Activated CD8-positive, alpha-beta memory T cell treated with anti-CD3 and anti-CD28 coated beads for 48 hours (primary cell): Measurements from ENCODE around the gene ENDOU.

Source experiments
- DNase-seq, 3 experiments: peaks; one replicate each; pipeline ENCODE4 v3.0.0-alpha.2; 2020; ENCODE audit warnings: low read depth in 2 of 3, low spot score in 2 of 3

The ENDOU gene

GRCh38 chr12:47725091-47725772, at the start of gene ENDOU:
TSS of gene ENDOU (minus strand) at chr12:47725490. CDS start at chr12:47725413, 77 bp downstream.
- no peak for DNase-seq

GRCh38 chr12:47774663-47775062, 49.4 kb upstream of the ENDOU start:
- DNase-seq: no peak

GRCh38 chr12:47773858-47774580, 48.7 kb upstream of the ENDOU start:
- DNase-seq: no peak

- DNase-seq: peak in 1 of 3 experiments; percentile 43
These were observed 48.0 kb upstream of the ENDOU start, which contains the start of gene SLC48A1 for GRCh38 chr12:47773062-47773857. TSS of gene SLC48A1 (plus strand) at chr12:47773238. CDS start at chr12:47773305, 67 bp downstream.

- no peak for DNase-seq
These were observed 47.4 kb upstream of the ENDOU start for GRCh38 chr12:47772738-47773061.

- no peak for DNase-seq
These were observed 46.9 kb upstream of the ENDOU start for GRCh38 chr12:47772094-47772660.

GRCh38 chr12:47771304-47771703, 46.0 kb upstream of the ENDOU start:
- DNase-seq: no peak

- no peak for DNase-seq
These were observed 44.9 kb upstream of the ENDOU start for GRCh38 chr12:47770086-47770726.

GRCh38 chr12:47769234-47770085, 44.2 kb upstream of the ENDOU start:
- DNase-seq: no peak

GRCh38 chr12:47768323-47768811, 43.1 kb upstream of the ENDOU start:
- no peak for DNase-seq

GRCh38 chr12:47767216-47767724, 42.0 kb upstream of the ENDOU start:
- peak in 1 of 3 experiments; percentile 36 for DNase-seq

- DNase-seq: no peak
These were observed 41.4 kb upstream of the ENDOU start for GRCh38 chr12:47766502-47767215.

GRCh38 chr12:47763481-47764346, 38.4 kb upstream of the ENDOU start:
- no peak for DNase-seq

- DNase-seq: no peak
These were observed 37.7 kb upstream of the ENDOU start for GRCh38 chr12:47762850-47763465.

- DNase-seq: peak in 1 of 3 experiments; percentile 52
These were observed 33.8 kb upstream of the ENDOU start, which contains the start of gene RAPGEF3 for GRCh38 chr12:47758834-47759690. TSS of gene RAPGEF3 (minus strand) at chr12:47758880. CDS start at chr12:47758556, 324 bp downstream.

GRCh38 chr12:47758584-47758833, 33.2 kb upstream of the ENDOU start:
- DNase-seq: no peak
